HepG2 (cell line): ENCODE measurements around the gene SETD1A. TPM values are rescaled to one million over a fixed set of nuclear protein-coding genes. Genes with fewer than 3 reads are reported as not detected.

ENCODE experiments used
- ATF7 ChIP-seq, 2 experiments: fragments of 450-650 bp in 1 of 2; sonication (generic) in 1 of 2; formaldehyde crosslinking in 1 of 2; IDR thresholded peaks; 2 replicates each; pipeline versions ENCODE4 v1.4.0 to v1.6.1; 2016 to 2020; ENCODE audit warnings: antibody characterized with exemption in 1 of 2, mild to moderate bottlenecking in 1 of 2, missing genetic modification reagents in 1 of 2
- BCL6 ChIP-seq: IDR thresholded peaks from 2 replicates; pipeline ENCODE4 v1.6.1; 2016; ENCODE audit warnings: missing genetic modification reagents, missing compliant biosample characterization
- CREB1 ChIP-seq, 2 experiments: fragments of 450-650 bp in 1 of 2; IDR thresholded peaks; 2 replicates each; pipeline ENCODE4 v1.6.1; 2016 to 2017; ENCODE audit warnings: control low read depth in 1 of 2, mild to moderate bottlenecking in 1 of 2, missing compliant biosample characterization in 1 of 2, missing genetic modification characterization in 1 of 2
- CREM ChIP-seq, 2 experiments: sonication (generic) in 1 of 2; formaldehyde crosslinking in 1 of 2; IDR thresholded peaks; 2 replicates each; pipeline versions ENCODE4 v1.4.0 to v1.6.1; 2016 to 2020; ENCODE audit warnings: antibody characterized with exemption in 1 of 2, mild to moderate bottlenecking in 1 of 2, missing genetic modification reagents in 1 of 2
- FOXO1 ChIP-seq: sonication (generic); formaldehyde crosslinking; IDR thresholded peaks from 2 replicates; pipeline ENCODE4 v1.4.0; 2020; ENCODE audit warnings: missing genetic modification reagents
- HNF1B ChIP-seq: sonication (generic); formaldehyde crosslinking; IDR thresholded peaks from 2 replicates; pipeline ENCODE4 v1.5.1; 2020; ENCODE audit warnings: mild to moderate bottlenecking, moderate library complexity, missing genetic modification reagents
- IRF9 ChIP-seq: sonication (generic); formaldehyde crosslinking; IDR thresholded peaks from 2 replicates; pipeline ENCODE4 v1.8.0; 2022; ENCODE audit warnings: missing genetic modification reagents, mild to moderate bottlenecking, borderline replicate concordance
- SALL1 ChIP-seq: sonication (generic); formaldehyde crosslinking; IDR thresholded peaks from 2 replicates; pipeline ENCODE4 v1.8.0; 2022; ENCODE audit warnings: mild to moderate bottlenecking, missing genetic modification reagents
- SIN3B ChIP-seq: fragments of 150-350 bp; IDR thresholded peaks from 2 replicates; pipeline ENCODE4 v1.6.1; 2014; ENCODE audit warnings: low read length
- SMC3 ChIP-seq: IDR thresholded peaks from 2 replicates; pipeline ENCODE4 v1.6.1; 2011; ENCODE audit warnings: low read length, improper control_type of control experiment
- SRF ChIP-seq: IDR thresholded peaks from 2 replicates; pipeline ENCODE4 v1.6.1; 2011; ENCODE audit warnings: mild to moderate bottlenecking, low read depth, low read length, moderate library complexity
- SYNCRIP ChIP-seq: fragments of 200-400 bp; formaldehyde crosslinking; IDR thresholded peaks from 2 replicates; pipeline ENCODE4 v1.6.1; 2018; ENCODE audit warnings: mild to moderate bottlenecking, low read depth, low read length; ENCODE audit not compliant: insufficient read depth
- ZBTB26 ChIP-seq: IDR thresholded peaks from 2 replicates; pipeline ENCODE4 v1.6.1; 2016; ENCODE audit warnings: missing compliant biosample characterization, missing genetic modification reagents, borderline replicate concordance
- ZMYM3 ChIP-seq: sonication (generic); formaldehyde crosslinking; IDR thresholded peaks from 2 replicates; pipeline ENCODE4 v1.5.1; 2020; ENCODE audit warnings: mild to moderate bottlenecking, missing genetic modification reagents
- ZNF574 ChIP-seq: sonication (generic); formaldehyde crosslinking; IDR thresholded peaks from 2 replicates; pipeline ENCODE4 v1.4.0; 2020; ENCODE audit warnings: missing genetic modification reagents
- ZNF770 ChIP-seq: sonication (generic); formaldehyde crosslinking; IDR thresholded peaks from 2 replicates; pipeline ENCODE4 v1.5.0; 2020; ENCODE audit warnings: mild to moderate bottlenecking, missing genetic modification reagents
- ZNF800 ChIP-seq: sonication (generic); formaldehyde crosslinking; IDR thresholded peaks from 2 replicates; pipeline ENCODE4 v1.4.0; 2020; ENCODE audit warnings: missing genetic modification reagents
- ZSCAN12 ChIP-seq: sonication (generic); formaldehyde crosslinking; IDR thresholded peaks from 2 replicates; pipeline ENCODE4 v1.9.0; 2021; ENCODE audit warnings: mild to moderate bottlenecking, missing genetic modification reagents
- polyA plus RNA-seq, 8 experiments: library from polyadenylated mRNA; depleted of rRNA in 3 of 8; stranded (reverse) in 7 of 8; unstranded in 1 of 8; fragments of >200 nt; fragmentation: Illumina TruSeq in 4 of 8; extraction: Trizol in 4 of 8; gene quantifications; 2 replicates each; pipeline versions ENCODE4 v1.2.1 to v1.2.3, GENCODE V29; 2011 to 2016; ENCODE audit warnings: low read depth in 4 of 8, missing spikeins in 1 of 8, mixed read lengths in 1 of 8; ENCODE audit not compliant: insufficient read depth in 1 of 8
- total RNA-seq, 5 experiments: library from RNA; depleted of rRNA; stranded (reverse); fragments of >200 nt; fragmentation: Illumina TruSeq; extraction: Trizol; gene quantifications; 2 replicates each; pipeline ENCODE4 v1.2.3, GENCODE V29; 2016; ENCODE audit warnings: low read depth in 1 of 5

The SETD1A gene
- total and polyA plus RNA-seq, 2 of the 13 experiments (the other 11 are each of a cell fraction or from before 2014, with no cell fraction given) = 3.8 to 5.6 TPM

GRCh38 chr16:31016018-31016417 is 58.5 kb downstream of the SETD1A start (continued):
- peak; percentile 65 for TF ChIP-seq ZNF770
- TF ChIP-seq SRF = no peak
- TF ChIP-seq ZNF574 (CRISPR knock-in tag) = peak; percentile 54; the same call in 1 of the 2 replicates
- TF ChIP-seq ZBTB26 (CRISPR knock-in tag) = no peak
- peak; percentile 85 for TF ChIP-seq SMC3
- TF ChIP-seq CREB1 (IDR thresholded peaks at IDR 0.05) = no peak
- no peak for TF ChIP-seq CREB1 (CRISPR knock-in tag; IDR thresholded peaks at IDR 0.05)
- no peak for TF ChIP-seq FOXO1 (CRISPR knock-in tag)
- TF ChIP-seq BCL6 (CRISPR knock-in tag) = no peak
- no peak for TF ChIP-seq ZNF800 (CRISPR knock-in tag)
- TF ChIP-seq SALL1 (CRISPR knock-in tag) = peak; percentile 34; the same call in 1 of the 2 replicates
- no peak; the same call in 1 of the 2 replicates for TF ChIP-seq HNF1B (CRISPR knock-in tag)
- no peak for TF ChIP-seq IRF9 (CRISPR knock-in tag)
- TF ChIP-seq CREM (IDR thresholded peaks at IDR 0.05) = no peak
- TF ChIP-seq CREM (CRISPR knock-in tag; IDR thresholded peaks at IDR 0.05) = no peak
- TF ChIP-seq SYNCRIP = no peak
- TF ChIP-seq ZMYM3 (CRISPR knock-in tag) = peak; percentile 29; the same call in 1 of the 2 replicates
- no peak for TF ChIP-seq SIN3B
- no peak for TF ChIP-seq ZSCAN12
- no peak for TF ChIP-seq ATF7 (IDR thresholded peaks at IDR 0.05)
- no peak for TF ChIP-seq ATF7 (CRISPR knock-in tag; IDR thresholded peaks at IDR 0.05)
